GM19193 (cell line): ENCODE results near the gene ZKSCAN1.
A peak's percentile ranks its signal among the peaks of the same experiment; 100 is the strongest.

ENCODE experiments used
- POLR2A ChIP-seq: IDR thresholded peaks from 4 replicates; pipeline ENCODE4 v1.6.1; 2011; ENCODE audit not compliant: insufficient read depth, insufficient read length; ENCODE audit errors: extremely low read depth

ZKSCAN1 gene

DNA sequence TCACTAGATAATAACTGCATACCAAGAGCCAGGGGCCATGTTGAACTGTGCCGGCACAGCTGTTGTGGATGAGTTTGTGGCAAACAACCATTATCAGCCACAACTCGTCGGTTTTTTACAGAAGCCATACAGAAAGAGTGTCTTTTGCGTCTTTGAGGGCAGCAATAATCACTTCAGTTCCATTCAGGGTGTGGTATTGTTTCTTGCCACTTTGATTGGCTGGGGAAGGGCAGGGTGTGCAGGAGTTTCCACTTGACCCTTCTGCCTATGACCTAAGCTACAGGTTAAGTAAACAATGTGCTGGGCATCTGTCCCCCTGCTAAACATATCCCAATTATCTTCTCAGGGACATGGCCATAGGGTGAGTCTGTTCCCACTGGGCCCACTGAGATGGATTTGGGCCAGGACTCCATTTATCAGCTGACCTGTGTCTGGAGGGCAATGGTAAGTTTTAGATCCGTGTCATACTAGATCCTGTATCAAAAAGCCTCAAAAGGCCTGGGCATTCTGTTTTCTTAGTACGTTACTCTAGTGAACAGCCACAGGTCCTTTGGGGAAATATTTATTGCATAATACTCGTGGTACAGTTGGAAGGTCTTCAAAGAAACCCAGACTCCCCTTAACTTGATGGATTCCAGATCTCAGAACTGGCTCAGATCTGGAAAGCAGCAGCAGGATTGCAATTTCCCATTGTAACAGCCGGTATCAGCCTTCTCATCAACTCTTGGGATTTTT, 50.2 kb downstream of the ZKSCAN1 start:
- no peak for TF ChIP-seq POLR2A

DNA sequence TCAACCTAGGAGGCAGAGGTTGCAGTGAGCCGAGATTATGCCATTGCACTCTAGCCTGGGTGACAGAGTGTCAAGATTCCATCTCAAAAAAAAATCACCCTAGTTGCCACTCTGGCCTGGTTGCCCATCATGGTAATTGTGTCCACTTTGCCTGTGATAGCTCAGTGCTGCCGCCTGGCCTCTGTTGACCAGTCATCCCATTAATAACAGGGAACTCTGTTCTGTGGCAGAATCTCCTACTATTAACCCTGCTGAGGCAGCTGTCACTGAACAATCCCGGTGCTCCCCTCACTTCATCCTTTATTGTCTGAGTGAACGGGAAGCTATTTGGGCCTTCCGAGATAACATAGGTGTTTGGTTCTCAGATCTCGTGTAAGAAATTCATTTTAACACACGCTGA, 51.6 kb downstream of the ZKSCAN1 start:
- no peak for TF ChIP-seq POLR2A

DNA sequence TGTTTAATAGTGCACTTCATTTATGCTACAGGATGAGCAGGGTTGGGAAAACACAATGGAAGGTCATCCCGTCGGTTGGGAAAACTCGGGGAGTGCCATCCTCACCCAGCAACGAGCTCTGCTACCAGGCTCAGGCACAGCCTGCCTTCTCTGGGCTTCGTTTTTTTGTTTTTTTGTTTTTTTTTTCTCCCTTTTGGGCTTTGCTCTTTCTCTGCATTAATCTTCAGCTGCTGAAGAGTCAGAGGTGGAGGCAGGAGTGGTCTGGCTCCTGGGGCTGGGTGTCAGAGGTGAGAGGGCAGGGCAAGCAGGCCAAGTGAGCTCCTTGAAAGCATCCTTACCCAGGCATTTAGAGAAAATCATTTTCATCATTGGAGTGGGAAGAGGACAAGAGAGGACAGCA, 54.6 kb downstream of the ZKSCAN1 start:
- TF ChIP-seq POLR2A = no peak

DNA sequence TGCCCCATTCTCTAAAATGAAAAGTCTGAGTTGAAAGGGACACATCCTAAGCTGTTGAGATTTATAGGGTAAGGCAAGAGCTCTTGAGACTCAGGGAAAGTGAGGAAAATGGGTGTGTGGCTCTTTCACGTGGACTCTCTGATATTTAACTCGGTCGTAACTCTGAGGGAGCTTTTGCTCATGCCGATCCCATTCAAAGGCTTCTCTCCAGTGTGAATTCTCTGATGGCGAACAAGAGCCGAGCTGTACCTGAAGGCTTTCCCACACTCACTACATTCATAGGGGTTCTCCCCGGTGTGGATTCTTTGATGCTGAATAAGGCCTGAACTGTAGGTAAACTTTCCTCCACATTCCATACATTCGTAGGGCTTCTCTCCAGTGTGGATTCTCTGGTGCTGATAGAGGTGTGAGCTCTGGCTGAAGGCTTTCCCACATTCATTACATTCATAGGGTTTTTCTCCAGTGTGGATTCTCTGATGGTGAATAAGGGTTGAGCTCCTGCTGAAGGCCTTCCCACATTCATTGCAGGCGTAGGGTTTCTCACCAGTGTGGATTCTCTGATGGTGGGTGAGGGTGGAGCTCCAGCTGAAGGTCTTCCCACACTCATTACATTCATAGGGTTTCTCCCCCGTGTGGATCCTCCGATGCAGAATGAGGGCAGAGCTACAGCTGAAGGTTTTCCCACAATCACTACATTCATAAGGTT, 55.8 kb downstream of the ZKSCAN1 start:
- no peak for TF ChIP-seq POLR2A

DNA sequence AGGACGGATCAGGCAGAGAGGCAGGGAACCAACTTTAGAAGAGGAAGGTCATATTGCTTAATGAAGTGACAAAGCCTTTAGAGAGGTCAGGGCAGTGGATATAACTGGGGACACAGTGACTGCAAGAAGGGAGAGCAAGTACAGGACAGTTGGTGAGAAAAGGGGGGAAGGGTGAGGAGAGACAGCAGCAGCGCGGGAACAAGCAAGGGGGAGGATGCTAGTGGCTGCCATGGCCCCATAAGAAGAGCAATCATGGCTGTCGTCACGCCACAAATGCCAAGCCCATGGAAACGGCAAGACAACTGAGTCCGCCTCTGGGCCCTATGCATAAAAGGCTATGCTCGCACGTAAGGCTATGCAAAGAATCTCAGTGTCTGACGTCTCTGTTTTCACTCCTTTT, 57.1 kb downstream of the ZKSCAN1 start:
- no peak for TF ChIP-seq POLR2A

DNA sequence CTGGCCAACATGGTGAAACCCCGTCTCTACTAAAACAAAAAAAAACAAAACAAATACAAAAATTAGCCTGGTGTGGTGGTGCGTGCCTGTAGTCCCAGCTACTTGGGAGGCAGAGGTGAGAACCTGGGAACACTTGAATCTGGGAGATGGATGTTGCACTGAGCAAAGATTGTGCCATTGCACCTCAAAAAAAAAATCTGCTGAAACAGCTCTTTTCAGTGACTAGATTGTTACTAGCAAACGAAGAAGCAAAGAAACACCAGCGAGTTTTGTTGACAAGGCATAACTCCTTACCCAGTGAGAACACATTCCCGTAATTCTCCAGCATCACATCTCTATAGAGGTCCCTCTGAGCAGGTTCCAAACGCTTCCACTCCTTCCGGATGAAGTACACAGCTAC, 59.4 kb downstream of the ZKSCAN1 start:
- TF ChIP-seq POLR2A = no peak

DNA sequence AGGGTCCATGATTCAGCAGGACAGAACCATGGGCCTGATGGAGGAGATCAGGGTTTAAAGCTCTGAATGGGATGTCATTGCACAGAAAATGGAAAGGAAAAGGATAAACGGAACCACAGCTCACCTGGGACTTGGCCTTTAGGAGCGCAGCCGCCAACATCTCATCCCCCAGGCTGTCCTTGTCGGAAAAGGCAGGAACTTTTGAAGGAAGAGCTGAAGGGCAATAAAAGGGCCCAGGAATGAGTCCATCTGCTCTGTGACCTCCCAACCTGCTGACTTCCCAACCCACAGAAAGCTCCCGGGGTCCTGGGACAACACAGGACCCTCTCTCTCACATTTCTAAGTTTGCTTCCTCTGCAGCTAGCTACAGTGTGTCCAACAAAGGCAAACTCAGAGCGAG, 60.0 kb downstream of the ZKSCAN1 start:
- no peak for TF ChIP-seq POLR2A

DNA sequence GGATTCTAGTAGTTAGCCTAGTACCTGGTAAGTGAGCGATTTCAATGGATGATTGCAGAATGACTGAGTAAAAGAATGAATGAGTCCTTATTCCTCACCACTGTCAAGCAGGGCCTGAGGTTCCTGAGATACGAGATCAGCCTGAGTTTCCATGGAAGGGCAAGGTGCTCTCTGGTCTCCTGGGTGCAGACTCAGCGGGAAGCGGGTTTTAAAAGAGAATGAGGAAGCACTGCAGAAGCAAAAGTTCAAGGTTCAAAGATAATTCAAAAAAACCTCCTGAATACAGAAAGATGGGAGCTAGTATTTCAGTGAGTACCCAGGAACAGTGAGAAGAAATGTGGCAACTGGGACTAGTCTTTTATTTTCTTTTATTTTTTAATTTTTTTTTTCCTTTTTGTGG, 61.8 kb downstream of the ZKSCAN1 start:
- TF ChIP-seq POLR2A = no peak

DNA sequence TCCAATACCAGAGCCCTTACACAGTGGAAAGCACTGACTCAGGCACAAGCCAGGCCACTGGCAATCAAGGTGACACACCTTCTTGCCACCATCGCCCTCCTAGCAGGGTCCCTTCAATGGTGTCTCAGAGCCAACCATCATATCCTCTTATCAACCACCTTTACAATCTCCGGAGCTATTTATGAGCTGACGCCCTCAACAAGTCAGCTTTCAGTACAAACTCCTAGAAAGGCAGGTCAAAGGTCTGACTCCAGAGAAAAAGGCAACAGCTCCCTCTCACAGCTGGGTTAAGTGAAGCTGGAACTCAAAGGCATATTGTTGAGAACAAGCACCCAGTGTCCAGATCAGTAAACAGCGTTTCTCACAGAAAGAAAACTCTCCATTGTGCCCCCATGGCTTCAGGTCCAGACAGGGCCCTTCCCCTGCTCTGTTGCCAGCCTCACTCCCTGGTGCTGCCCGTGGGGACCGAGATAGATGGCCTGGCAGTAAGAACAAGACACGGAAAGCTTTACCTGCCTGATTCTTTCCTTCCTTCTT, 63.7 kb downstream of the ZKSCAN1 start:
- TF ChIP-seq POLR2A = no peak

DNA sequence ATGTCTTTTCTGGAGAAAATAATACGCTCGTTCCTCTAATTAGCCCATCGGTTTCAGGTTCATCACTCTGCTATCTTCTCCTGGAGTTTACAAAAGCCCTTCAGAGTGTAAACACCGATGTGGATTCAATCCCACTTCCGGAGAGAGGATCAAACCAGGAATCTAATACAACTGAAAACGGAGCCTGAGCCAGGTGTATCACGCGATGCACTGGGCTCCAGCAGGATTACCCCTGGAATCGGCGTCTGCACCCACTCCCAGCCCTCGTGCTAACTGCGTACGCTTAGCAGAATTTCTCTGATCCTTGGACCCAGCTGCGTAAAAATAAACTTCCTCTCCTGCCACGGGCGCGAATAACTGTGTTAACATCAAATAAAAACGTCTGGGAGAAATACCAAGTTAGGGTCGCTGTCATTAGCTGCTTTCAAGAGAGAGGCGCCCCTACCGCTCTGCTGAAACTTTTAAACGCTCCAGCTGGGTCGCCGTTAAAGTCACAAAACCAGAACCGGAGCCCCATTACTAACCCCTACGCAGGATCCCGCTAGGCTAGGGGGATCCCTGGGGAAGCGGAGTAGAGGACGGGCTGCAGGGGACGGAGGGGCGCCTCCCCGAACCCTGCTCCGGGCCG, 65.6 kb downstream of the ZKSCAN1 start:
- TF ChIP-seq POLR2A = no peak

DNA sequence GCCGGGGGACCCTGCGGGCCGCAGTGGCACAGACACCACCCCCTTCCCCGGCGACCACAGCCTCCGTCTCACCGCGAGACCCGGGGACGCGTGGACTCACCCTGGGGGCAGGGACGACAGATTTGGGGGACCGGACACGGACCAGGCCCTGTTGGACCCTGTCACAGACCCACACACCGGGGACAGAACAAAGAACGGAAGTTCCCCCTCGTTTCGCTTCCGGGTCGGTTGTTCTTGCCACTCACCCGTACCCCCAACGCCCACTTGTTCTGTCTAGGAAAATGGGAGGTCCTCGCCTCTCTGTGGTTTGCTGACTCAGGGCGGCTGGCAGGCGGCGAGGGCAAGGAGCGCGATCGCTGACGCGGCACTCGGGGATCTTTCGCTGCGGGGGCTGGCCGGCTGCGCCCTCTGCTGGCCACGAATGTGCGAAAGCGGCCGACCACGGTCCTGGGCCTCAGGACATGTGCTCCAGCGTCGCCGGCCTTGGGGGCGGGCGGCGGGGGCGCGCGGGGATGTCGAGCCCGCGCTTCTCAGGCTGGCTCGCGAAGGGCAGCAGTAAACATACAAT, 66.2 kb downstream of the ZKSCAN1 start, which contains the start of gene ZNF3:
ZNF3 (minus strand) TSS at position 189 of the 568 bp plus-strand sequence. CDS start 4,366 bp downstream, outside the sequence.
- peak; percentile 88 for TF ChIP-seq POLR2A

DNA sequence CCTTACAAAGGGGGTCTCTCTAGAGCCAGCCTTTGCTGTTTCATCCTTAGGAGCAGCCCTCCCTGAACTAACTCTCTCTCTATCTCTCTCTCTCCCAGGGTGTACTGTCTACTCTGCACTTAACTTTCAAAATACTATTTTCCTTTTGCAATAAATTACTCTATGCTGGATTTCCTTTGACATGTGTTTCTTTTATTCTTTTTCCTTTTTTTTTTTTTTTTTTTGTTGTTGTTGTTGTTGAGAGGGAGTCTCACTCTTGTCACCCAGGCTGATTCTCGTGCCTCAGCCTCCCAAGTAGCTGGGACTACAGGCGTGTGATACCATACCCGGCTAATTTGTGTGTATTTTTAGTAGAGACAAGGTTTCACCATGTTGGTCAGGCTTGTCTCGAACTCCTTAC, 67.6 kb downstream of the ZKSCAN1 start:
- TF ChIP-seq POLR2A = no peak

DNA sequence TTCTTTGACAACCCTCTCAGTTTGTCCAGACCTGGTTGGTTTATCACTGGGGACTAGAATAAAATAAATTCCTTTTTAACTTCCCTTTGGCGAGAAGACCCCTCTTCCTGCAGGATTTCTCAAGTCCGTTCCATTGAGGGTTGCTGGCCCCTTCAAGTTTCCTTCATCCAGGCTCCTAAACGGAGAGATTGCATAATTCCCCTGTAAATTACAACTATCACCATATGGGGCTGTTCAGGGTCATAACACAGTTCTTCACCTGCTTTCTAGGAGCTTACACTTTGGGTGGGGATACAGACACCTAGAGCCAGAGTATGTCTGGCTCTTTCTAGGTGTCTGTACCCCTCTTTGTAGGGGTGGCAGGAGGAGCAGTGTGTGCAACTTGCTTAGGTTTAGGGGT, 70.1 kb downstream of the ZKSCAN1 start:
- TF ChIP-seq POLR2A = no peak

DNA sequence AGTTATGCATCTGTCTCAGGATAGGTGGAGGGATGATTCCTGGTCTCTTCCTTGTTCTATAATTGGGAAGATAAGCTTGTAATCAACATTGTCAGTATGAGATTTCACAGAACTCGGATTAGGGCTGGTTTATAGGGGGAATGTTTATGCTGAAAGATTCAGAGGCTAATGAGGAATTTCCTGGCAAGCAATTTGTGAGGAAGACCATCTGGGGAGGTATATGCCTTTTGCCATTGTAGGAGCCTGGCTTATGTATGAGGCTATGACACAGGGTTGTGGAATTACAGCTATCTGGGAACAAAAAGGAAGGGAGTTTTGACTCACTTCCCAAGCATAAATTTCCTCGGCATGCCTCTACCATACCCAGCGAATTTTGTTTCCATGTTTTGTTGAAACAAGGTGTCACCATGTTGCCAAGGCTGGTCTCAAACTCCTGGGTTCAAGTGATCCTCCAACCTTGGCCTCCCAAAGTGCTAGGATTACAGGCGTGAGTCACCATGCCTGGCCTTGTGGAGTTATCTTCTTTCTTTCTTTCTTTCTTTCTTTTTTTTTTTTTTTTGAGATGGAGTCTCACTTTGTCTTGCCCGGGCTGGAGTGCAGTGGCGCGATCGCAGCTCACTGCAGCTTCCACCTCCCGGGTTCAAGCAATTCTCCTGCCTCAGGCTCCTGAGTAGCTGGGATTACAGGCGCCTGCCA, 71.8 kb downstream of the ZKSCAN1 start:
- TF ChIP-seq POLR2A = no peak

DNA sequence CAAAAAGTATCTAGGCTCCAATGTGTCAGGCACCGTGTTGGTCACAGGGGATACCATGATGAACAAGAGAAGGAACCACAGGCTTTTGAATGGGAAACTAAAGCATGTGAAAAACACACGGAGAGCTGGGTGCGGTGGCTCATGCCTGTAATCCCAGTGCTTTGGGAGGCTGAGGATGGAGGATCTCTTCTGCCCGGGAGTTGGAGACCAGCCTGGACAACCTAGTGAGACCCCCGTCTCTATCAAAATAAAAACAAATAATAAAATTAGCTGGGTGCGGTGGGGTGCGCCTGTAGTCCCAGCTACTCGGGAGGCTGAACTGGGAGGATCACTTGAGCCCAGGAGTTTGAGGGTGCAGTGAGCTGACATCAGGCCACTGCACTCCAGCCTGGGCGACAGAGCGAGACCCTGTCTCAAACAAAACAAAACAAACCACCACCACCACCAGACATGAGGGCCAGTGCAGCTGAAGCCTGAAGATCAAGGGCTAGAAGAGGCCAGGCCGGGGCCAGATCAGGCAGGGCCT, 72.8 kb downstream of the ZKSCAN1 start:
- no peak for TF ChIP-seq POLR2A
